Parathyroid adenoma (tissue), 2 donors: ENCODE measurements around the gene PDE10A.

Experiments used
- H2AFZ ChIP-seq: fragments of 300-600 bp; sonication (generic); one replicate; pipeline ENCODE4 v1.7.0; 2017; ENCODE audit warnings: antibody characterized with exemption, mild to moderate bottlenecking
- H3K27ac ChIP-seq: fragments of 300-600 bp; sonication (generic); one replicate; pipeline ENCODE4 v1.7.0; 2017
- H3K27me3 ChIP-seq: fragments of 300-600 bp; sonication (generic); one replicate; pipeline ENCODE4 v1.7.0; 2017; ENCODE audit warnings: low read length; ENCODE audit not compliant: control insufficient read depth, insufficient read depth
- H3K36me3 ChIP-seq: fragments of 300-600 bp; sonication (generic); one replicate; pipeline ENCODE4 v1.7.0; 2017; ENCODE audit warnings: low read length; ENCODE audit not compliant: control insufficient read depth, insufficient read depth
- H3K4me1 ChIP-seq: fragments of 300-600 bp; sonication (generic); one replicate; pipeline ENCODE4 v1.7.0; 2017; ENCODE audit warnings: control low read depth
- H3K4me2 ChIP-seq: fragments of 300-600 bp; sonication (generic); one replicate; pipeline ENCODE4 v1.7.0; 2017; ENCODE audit warnings: low read length
- H3K4me3 ChIP-seq: fragments of 300-600 bp; sonication (generic); one replicate; pipeline ENCODE4 v1.7.0; 2017; ENCODE audit warnings: low read depth, low read length
- H3K79me2 ChIP-seq: fragments of 300-600 bp; sonication (generic); one replicate; pipeline ENCODE4 v1.7.0; 2017; ENCODE audit warnings: control low read depth
- H3K9ac ChIP-seq: fragments of 300-600 bp; sonication (generic); one replicate; pipeline ENCODE4 v1.7.0; 2017; ENCODE audit warnings: mild to moderate bottlenecking
- H3K9me3 ChIP-seq: fragments of 300-600 bp; sonication (generic); one replicate; pipeline ENCODE4 v1.7.0; 2017; ENCODE audit warnings: low read length; ENCODE audit not compliant: control insufficient read depth
- CTCF ChIP-seq: fragments of 300-600 bp; sonication (generic); IDR thresholded peaks from one replicate; pipeline ENCODE4 v1.7.0; 2017; ENCODE audit warnings: antibody characterized with exemption, mild to moderate bottlenecking
- donor health status: primary hyperparathyroidism.

Gene PDE10A

GRCh38 chr6:165458134-165458533 lies 204.9 kb downstream of the PDE10A start:
- H2AFZ ChIP-seq, result no peak overlapping the region
- no peak overlapping the region for H3K4me3 ChIP-seq
- no peak overlapping the region for H3K9ac ChIP-seq
- no peak overlapping the region for H3K27ac ChIP-seq
- no peaks in the 10 kb centered on the region for H3K4me1 ChIP-seq
- no peaks in the 10 kb centered on the region for H3K27me3 ChIP-seq
- no peaks in the 10 kb centered on the region for H3K9me3 ChIP-seq
- no peak for TF ChIP-seq CTCF
- no peaks in the 10 kb centered on the region for H3K79me2 ChIP-seq
- H3K4me2 ChIP-seq, result no peak overlapping the region
- H3K36me3 ChIP-seq, result no peaks in the 10 kb centered on the region

- Histone ChIP-seq H3K4me1 (no peaks in the 10 kb centered on the region), H3K79me2 (no peaks in the 10 kb centered on the region), H3K4me3 (no peak overlapping the region), H3K27me3 (no peaks in the 10 kb centered on the region), H3K9me3 (no peaks in the 10 kb centered on the region), H3K9ac (no peak overlapping the region), H3K27ac (no peak overlapping the region), H3K36me3 (no peaks in the 10 kb centered on the region), H3K4me2 (no peak overlapping the region), H2AFZ (no peak overlapping the region)
- no peak for TF ChIP-seq CTCF
Measured at GRCh38 chr6:165456286-165456685, 206.8 kb downstream of the PDE10A start.

- TF ChIP-seq CTCF, result no peak
- Histone ChIP-seq H3K4me1 (no peaks in the 10 kb centered on the region), H3K27me3 (no peaks in the 10 kb centered on the region), H3K27ac (no peak overlapping the region), H3K4me2 (no peak overlapping the region), H3K9me3 (no peaks in the 10 kb centered on the region), H3K36me3 (no peaks in the 10 kb centered on the region), H2AFZ (no peak overlapping the region), H3K79me2 (no peaks in the 10 kb centered on the region), H3K4me3 (no peak overlapping the region), H3K9ac (no peak overlapping the region)
Measured at GRCh38 chr6:165455488-165455887, 207.6 kb downstream of the PDE10A start.

- no peak overlapping the region for H3K4me3 ChIP-seq
- H3K27ac ChIP-seq, result no peak overlapping the region
- no peak overlapping the region for H3K4me2 ChIP-seq
- H3K9me3 ChIP-seq, result no peaks in the 10 kb centered on the region
- H3K36me3 ChIP-seq, result no peaks in the 10 kb centered on the region
- H3K4me1 ChIP-seq, result no peaks in the 10 kb centered on the region
- H2AFZ ChIP-seq, result no peak overlapping the region
- H3K27me3 ChIP-seq, result no peaks in the 10 kb centered on the region
- TF ChIP-seq CTCF, result no peak
- no peak overlapping the region for H3K9ac ChIP-seq
- H3K79me2 ChIP-seq, result no peaks in the 10 kb centered on the region
Measured at GRCh38 chr6:165453395-165453794, 209.6 kb downstream of the PDE10A start.

GRCh38 chr6:165451838-165452237 lies 211.2 kb downstream of the PDE10A start:
- Histone ChIP-seq H3K27me3 (no peaks in the 10 kb centered on the region), H3K9me3 (no peaks in the 10 kb centered on the region), H3K27ac (no peak overlapping the region), H3K4me3 (no peak overlapping the region), H3K9ac (no peak overlapping the region), H3K36me3 (no peaks in the 10 kb centered on the region), H2AFZ (no peak overlapping the region), H3K79me2 (no peaks in the 10 kb centered on the region), H3K4me1 (no peaks in the 10 kb centered on the region), H3K4me2 (no peak overlapping the region)
- no peak for TF ChIP-seq CTCF
